Measurements from ENCODE around the gene F7.

GRCh38 chr13:113148940-113149503, 43.4 kb downstream of the F7 start:
- no peak for TF ChIP-seq ETS1 (conservative IDR thresholded peaks at IDR 0.05; ENCODE audit: control insufficient read depth, low read depth, low read length)
- TF ChIP-seq HEY1 (CRISPR knock-in tag; IDR thresholded peaks at IDR 0.05; ENCODE audit: borderline replicate concordance), result no peak
- TF ChIP-seq GABPA (tag; conservative IDR thresholded peaks at IDR 0.05; ENCODE audit: low read depth), result no peak
- TF ChIP-seq CTCF (IDR thresholded peaks at IDR 0.05 in 2 of 3, conservative IDR thresholded peaks at IDR 0.05 in 1 of 3; ENCODE audit: insufficient read depth in 2 of 3, low read depth in 1 of 3, low read length in 3 of 3), result no peak
- no peak for TF ChIP-seq CREB1 (IDR thresholded peaks at IDR 0.05)
- TF ChIP-seq CREB1 (CRISPR knock-in tag; IDR thresholded peaks at IDR 0.05), result no peak
- no peak for TF ChIP-seq TOE1 (IDR thresholded peaks at IDR 0.05; ENCODE audit: borderline replicate concordance)
- no peak for TF ChIP-seq TOE1 (CRISPR knock-in tag; IDR thresholded peaks at IDR 0.05; ENCODE audit: borderline replicate concordance, low read depth)
- TF ChIP-seq FOXM1 (IDR thresholded peaks at IDR 0.05; ENCODE audit: low read depth), result no peak
- no peak for TF ChIP-seq FOXM1 (CRISPR knock-in tag; IDR thresholded peaks at IDR 0.05; ENCODE audit: low read depth)
- no peak for TF ChIP-seq SREBF2 (CRISPR knock-in tag; IDR thresholded peaks at IDR 0.05)
- TF ChIP-seq NFYB (IDR thresholded peaks at IDR 0.05; ENCODE audit: extremely low read depth, insufficient read length), result no peak
- no peak for TF ChIP-seq USF1 (CRISPR knock-in tag; IDR thresholded peaks at IDR 0.05)
